ENCODE measurements around the gene QKI.

GRCh38 chr6:163620101-163620500 lies 205.6 kb downstream of the QKI start:
- TF ChIP-seq CTCF (conservative IDR thresholded peaks at IDR 0.05) (no peak), EZH2 (IDR thresholded peaks at IDR 0.05; ENCODE audit: low read depth) (no peak)

All from PC-9 (cell line).